CD4-positive, alpha-beta T cell treated with Interleukin-10 for 1 hour (primary cell): Measurements from ENCODE around the gene RCOR2.
"Not testable (repeated sequence)": the region's sequence is repeated elsewhere in the genome, so short reads cannot be mapped to it uniquely, and the experiment has no call there.

ENCODE experiments used
- DNase-seq: peaks from one replicate; pipeline ENCODE4 v3.0.0-alpha.2; 2020

The RCOR2 gene

GRCh38 chr11:63875506-63876065, 41.4 kb downstream of the RCOR2 start:
- no peak for DNase-seq

- no peak for DNase-seq
Measured at GRCh38 chr11:63874511-63874910, 42.5 kb downstream of the RCOR2 start.

GRCh38 chr11:63873311-63873710, 43.7 kb downstream of the RCOR2 start:
- DNase-seq = no peak

GRCh38 chr11:63872800-63873197, 44.2 kb downstream of the RCOR2 start:
- no peak for DNase-seq

- DNase-seq = peak; percentile 61
Measured at GRCh38 chr11:63871962-63872799, 44.8 kb downstream of the RCOR2 start.

GRCh38 chr11:63870351-63871140, 46.4 kb downstream of the RCOR2 start:
- no peak for DNase-seq

- peak; percentile 58 for DNase-seq
Measured at GRCh38 chr11:63869683-63870082, 47.3 kb downstream of the RCOR2 start.

GRCh38 chr11:63869171-63869591, 47.8 kb downstream of the RCOR2 start:
- DNase-seq = no peak

- no peak for DNase-seq
Measured at GRCh38 chr11:63868399-63869064, 48.4 kb downstream of the RCOR2 start.

GRCh38 chr11:63867511-63867910, 49.5 kb downstream of the RCOR2 start:
- no peak for DNase-seq

- peak; percentile 79 for DNase-seq
Measured at GRCh38 chr11:63866211-63866610, 50.8 kb downstream of the RCOR2 start.

- not testable (repeated sequence) for DNase-seq
Measured at GRCh38 chr11:63863620-63864019, 53.3 kb downstream of the RCOR2 start.

GRCh38 chr11:63862923-63863322, 54.0 kb downstream of the RCOR2 start:
- DNase-seq = no peak
